ENCODE data around the gene APPL2. TPM values are rescaled to one million over a fixed set of nuclear protein-coding genes. Genes with fewer than 3 reads are reported as not detected.

The APPL2 gene
- total RNA-seq, 1 experiment from 2014 or later = 45.8 TPM

- H3K27ac Mint-ChIP-seq (ENCODE audit: unreplicated experiment) = peak overlapping the region; percentile 68
- BruUV-seq (replicated peaks) = no TSS peak
- intact Hi-C loops (cut with micrococcal nuclease; ENCODE audit: unreplicated experiment) = loop anchor here (1.0 kb wide), 1 partner anchor 169 kb away; no protein-coding TSS in a partner anchor
- no peak for TF ChIP-seq CTCF (IDR thresholded peaks at IDR 0.05; ENCODE audit: unreplicated experiment)
- CTCF ChIA-PET = interaction anchor here (0.9 to 1.0 kb wide), 2 partner anchors 104 to 165 kb away, joined by 5 read pairs; no protein-coding TSS in a partner anchor
- no peaks in the 10 kb centered on the region for H3K27me3 Mint-ChIP-seq (ENCODE audit: unreplicated experiment)
- H3K9me3 Mint-ChIP-seq (ENCODE audit: low read depth, unreplicated experiment) = no peaks in the 10 kb centered on the region
- DNase-seq = peak; percentile 21
- peaks cover 71% of the 10 kb centered on the region for H3K36me3 Mint-ChIP-seq (ENCODE audit: insufficient read depth, unreplicated experiment)
- H3K4me3 Mint-ChIP-seq (ENCODE audit: low read depth, unreplicated experiment) = peak overlapping the region; percentile 13
- H3K4me1 Mint-ChIP-seq (ENCODE audit: low read depth, unreplicated experiment) = peaks cover 20% of the 10 kb centered on the region
These were observed 21.8 kb downstream of the APPL2 start for GRCh38 chr12:105214148-105214547.

GRCh38 chr12:105212438-105212837 lies 23.5 kb downstream of the APPL2 start:
- CTCF ChIA-PET = interaction anchor here (0.6 kb wide), 1 partner anchor 150 kb away, joined by 3 read pairs; no protein-coding TSS in a partner anchor
- intact Hi-C loops (cut with micrococcal nuclease; ENCODE audit: unreplicated experiment) = no loop called here
- Mint-ChIP-seq H3K36me3 (ENCODE audit: insufficient read depth, unreplicated experiment) (peaks cover 67% of the 10 kb centered on the region), H3K9me3 (ENCODE audit: low read depth, unreplicated experiment) (no peaks in the 10 kb centered on the region), H3K4me1 (ENCODE audit: low read depth, unreplicated experiment) (peaks cover 20% of the 10 kb centered on the region), H3K27ac (ENCODE audit: unreplicated experiment) (no peak overlapping the region), H3K27me3 (ENCODE audit: unreplicated experiment) (no peaks in the 10 kb centered on the region), H3K4me3 (ENCODE audit: low read depth, unreplicated experiment) (no peak overlapping the region)
- BruUV-seq (replicated peaks) = no TSS peak
- no peak for DNase-seq
- TF ChIP-seq CTCF (IDR thresholded peaks at IDR 0.05; ENCODE audit: unreplicated experiment) = no peak

- Mint-ChIP-seq H3K9me3 (ENCODE audit: low read depth, unreplicated experiment) (no peaks in the 10 kb centered on the region), H3K4me1 (ENCODE audit: low read depth, unreplicated experiment) (peaks cover 3% of the 10 kb centered on the region)
These were observed 26.9 kb downstream of the APPL2 start for GRCh38 chr12:105209091-105209490.

GRCh38 chr12:105206686-105207374 lies 29.1 kb downstream of the APPL2 start:
- BruUV-seq (replicated peaks) = no TSS peak
- H3K4me3 Mint-ChIP-seq (ENCODE audit: low read depth, unreplicated experiment) = no peak overlapping the region
- H3K4me1 Mint-ChIP-seq (ENCODE audit: low read depth, unreplicated experiment) = no peaks in the 10 kb centered on the region
- peaks cover 51% of the 10 kb centered on the region for H3K36me3 Mint-ChIP-seq (ENCODE audit: insufficient read depth, unreplicated experiment)
- CTCF ChIA-PET = no interaction called here
- H3K27me3 Mint-ChIP-seq (ENCODE audit: unreplicated experiment) = no peaks in the 10 kb centered on the region
- no peak for DNase-seq
- TF ChIP-seq CTCF (IDR thresholded peaks at IDR 0.05; ENCODE audit: unreplicated experiment) = no peak
- no peaks in the 10 kb centered on the region for H3K9me3 Mint-ChIP-seq (ENCODE audit: low read depth, unreplicated experiment)
- intact Hi-C loops (cut with micrococcal nuclease; ENCODE audit: unreplicated experiment) = no loop called here
- no peak overlapping the region for H3K27ac Mint-ChIP-seq (ENCODE audit: unreplicated experiment)

More at GRCh38 chr12:105209091-105209490, 26.9 kb downstream of the APPL2 start:
- Mint-ChIP-seq H3K27me3 (ENCODE audit: unreplicated experiment) (no peaks in the 10 kb centered on the region), H3K4me3 (ENCODE audit: low read depth, unreplicated experiment) (no peak overlapping the region), H3K27ac (ENCODE audit: unreplicated experiment) (no peak overlapping the region), H3K36me3 (ENCODE audit: insufficient read depth, unreplicated experiment) (peaks cover 48% of the 10 kb centered on the region)
- no peak for TF ChIP-seq CTCF (IDR thresholded peaks at IDR 0.05; ENCODE audit: unreplicated experiment)
- CTCF ChIA-PET = no interaction called here
- BruUV-seq (replicated peaks) = no TSS peak
- DNase-seq = no peak
- intact Hi-C loops (cut with micrococcal nuclease; ENCODE audit: unreplicated experiment) = no loop called here
